ENCODE measurements around the gene TRAF1.

TRAF1 gene

GRCh38 chr9:120893611-120894307 is 32.8 kb downstream of the TRAF1 start:
- no peak for DNase-seq (ENCODE audit: low read depth)
- no peak overlapping the region for H3K4me3 ChIP-seq (ENCODE audit: low read depth, low read length)
- TF ChIP-seq, protein P1, sequence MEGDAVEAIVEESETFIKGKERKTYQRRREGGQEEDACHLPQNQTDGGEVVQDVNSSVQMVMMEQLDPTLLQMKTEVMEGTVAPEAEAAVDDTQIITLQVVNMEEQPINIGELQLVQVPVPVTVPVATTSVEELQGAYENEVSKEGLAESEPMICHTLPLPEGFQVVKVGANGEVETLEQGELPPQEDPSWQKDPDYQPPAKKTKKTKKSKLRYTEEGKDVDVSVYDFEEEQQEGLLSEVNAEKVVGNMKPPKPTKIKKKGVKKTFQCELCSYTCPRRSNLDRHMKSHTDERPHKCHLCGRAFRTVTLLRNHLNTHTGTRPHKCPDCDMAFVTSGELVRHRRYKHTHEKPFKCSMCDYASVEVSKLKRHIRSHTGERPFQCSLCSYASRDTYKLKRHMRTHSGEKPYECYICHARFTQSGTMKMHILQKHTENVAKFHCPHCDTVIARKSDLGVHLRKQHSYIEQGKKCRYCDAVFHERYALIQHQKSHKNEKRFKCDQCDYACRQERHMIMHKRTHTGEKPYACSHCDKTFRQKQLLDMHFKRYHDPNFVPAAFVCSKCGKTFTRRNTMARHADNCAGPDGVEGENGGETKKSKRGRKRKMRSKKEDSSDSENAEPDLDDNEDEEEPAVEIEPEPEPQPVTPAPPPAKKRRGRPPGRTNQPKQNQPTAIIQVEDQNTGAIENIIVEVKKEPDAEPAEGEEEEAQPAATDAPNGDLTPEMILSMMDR (IDR thresholded peaks at IDR 0.05; ENCODE audit: insufficient read depth, low read depth, low read length, missing control alignments) = no peak

DNA sequence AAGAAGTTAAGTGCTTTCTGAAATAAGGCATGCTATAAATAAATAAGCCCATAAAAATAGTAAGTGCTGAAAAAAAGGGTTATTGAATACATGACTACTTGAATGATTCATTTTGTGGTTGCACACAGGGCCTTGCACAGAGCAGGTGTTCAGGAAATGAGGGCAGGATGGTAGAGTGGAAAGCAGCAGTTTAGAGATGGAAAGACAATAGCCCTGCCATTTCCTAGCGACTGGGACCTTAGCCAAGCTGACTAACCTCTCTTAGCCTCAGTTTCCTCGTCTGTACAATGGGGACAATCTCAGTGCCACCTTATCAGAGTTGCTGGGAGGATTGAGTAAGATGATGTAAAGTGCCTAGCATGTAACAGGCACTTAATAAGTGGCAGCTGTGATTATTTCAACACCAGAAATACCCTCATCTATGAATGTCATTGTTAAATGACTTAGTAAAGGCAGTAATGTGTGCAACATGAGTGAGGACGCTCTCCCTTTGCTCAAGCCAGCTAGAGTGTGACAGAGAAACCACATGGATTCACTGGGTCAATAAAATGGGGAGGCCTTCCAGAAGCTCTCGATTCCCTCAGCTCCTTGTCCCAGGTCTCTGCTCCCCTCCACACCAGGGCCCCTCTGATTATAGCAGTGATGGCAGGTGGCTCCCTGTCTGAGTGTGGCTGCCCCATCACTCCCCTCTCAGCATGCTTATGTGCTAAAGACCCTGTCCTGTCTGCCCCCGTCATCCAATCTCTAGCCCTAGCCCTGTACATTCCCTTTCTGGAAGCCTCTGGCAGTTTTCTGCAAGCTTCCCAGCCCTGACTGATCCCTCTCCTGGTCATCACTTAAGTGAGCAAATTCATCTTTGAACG is 33.6 kb downstream of the TRAF1 start:
- peak; percentile 92 for DNase-seq (ENCODE audit: low read depth)
- TF ChIP-seq, protein P1 (IDR thresholded peaks at IDR 0.05; ENCODE audit: insufficient read depth, low read depth, low read length, missing control alignments) = no peak
- H3K4me3 ChIP-seq (ENCODE audit: low read depth, low read length) = peak overlapping the region; percentile 3; the same call in 1 of the 2 replicates

- TF ChIP-seq, protein P1 (IDR thresholded peaks at IDR 0.05; ENCODE audit: insufficient read depth, low read depth, low read length, missing control alignments) = no peak
- DNase-seq (ENCODE audit: low read depth) = peak; percentile 72
- H3K4me3 ChIP-seq (ENCODE audit: low read depth, low read length) = peak overlapping the region; percentile 3
These were observed 34.5 kb downstream of the TRAF1 start for GRCh38 chr9:120891884-120892747.

- DNase-seq (ENCODE audit: low read depth) = no peak
- TF ChIP-seq, protein P1 (IDR thresholded peaks at IDR 0.05; ENCODE audit: insufficient read depth, low read depth, low read length, missing control alignments) = no peak
- H3K4me3 ChIP-seq (ENCODE audit: low read depth, low read length) = peak overlapping the region; percentile 3
These were observed 35.2 kb downstream of the TRAF1 start for GRCh38 chr9:120891245-120891883.

DNA sequence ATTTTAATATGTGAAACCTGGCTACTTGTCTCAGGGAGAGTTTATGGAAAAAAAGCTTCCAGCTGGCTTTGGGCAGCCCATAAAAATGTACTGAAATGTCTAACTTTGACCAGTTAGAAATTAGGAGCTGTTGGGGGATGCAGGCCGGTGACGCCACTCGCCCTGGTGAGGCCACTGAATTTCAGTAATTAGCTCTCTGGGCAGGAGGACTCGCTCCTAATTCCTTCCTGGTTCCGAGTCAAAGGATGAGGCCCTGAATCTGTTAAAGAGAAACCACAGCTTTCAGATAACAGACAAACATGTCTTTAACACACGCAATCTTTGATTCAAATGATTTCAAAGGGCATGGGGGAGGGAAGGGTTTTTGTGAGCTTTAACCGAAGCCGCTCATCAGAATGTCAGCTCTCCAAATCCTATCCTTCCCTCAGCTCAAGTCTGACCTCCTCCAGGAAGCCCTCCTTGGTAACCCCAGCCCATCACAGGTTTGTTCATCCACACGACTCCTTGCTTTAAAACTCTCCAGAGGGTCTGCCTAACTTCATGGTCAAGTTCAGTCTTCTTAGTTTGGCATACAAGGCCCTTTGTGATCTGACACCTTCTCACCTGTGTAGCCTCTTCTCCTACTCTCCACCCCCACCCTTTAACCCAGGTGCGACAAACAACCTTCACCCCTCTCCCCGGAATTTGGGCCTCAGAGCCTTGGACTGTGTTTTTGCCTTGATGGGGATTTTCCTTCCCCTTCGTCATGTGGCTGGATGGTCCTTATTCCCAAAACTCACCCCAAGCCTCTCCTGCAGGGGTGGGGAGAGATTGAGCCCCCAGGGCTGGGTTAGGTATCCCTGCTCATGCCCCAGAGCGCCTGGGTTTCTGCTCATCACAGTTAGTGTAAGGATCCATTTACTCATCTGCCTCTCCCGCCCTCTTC is 36.0 kb downstream of the TRAF1 start:
- DNase-seq (ENCODE audit: low read depth) = no peak
- TF ChIP-seq, protein P1 (IDR thresholded peaks at IDR 0.05; ENCODE audit: insufficient read depth, low read depth, low read length, missing control alignments) = no peak
- H3K4me3 ChIP-seq (ENCODE audit: low read depth, low read length) = no peak overlapping the region

Data from GM12865 (cell line).